Measurements from ENCODE around the gene ARID5B. TPM values are rescaled to one million over a fixed set of nuclear protein-coding genes. Genes with fewer than 3 reads are reported as not detected.

ARID5B gene
- total RNA-seq, 1 experiment from 2014 or later = 0.04 TPM

GRCh38 chr10:61986788-61987492 lies 85.4 kb downstream of the ARID5B start:
- Histone ChIP-seq H3K4me1 (ENCODE audit: insufficient read depth, low read length) (peaks cover 17% of the 10 kb centered on the region), H2BK5ac (ENCODE audit: insufficient read length, low read length) (no peak overlapping the region), H3K9ac (ENCODE audit: extremely low read depth, insufficient read length, low read length) (no peak overlapping the region), H3K23ac (ENCODE audit: insufficient read length, low read depth, low read length) (no peak overlapping the region), H2BK15ac (ENCODE audit: low read depth, low read length) (no peak overlapping the region), H3K27me3 (ENCODE audit: insufficient read depth, low read length) (no peaks in the 10 kb centered on the region), H2BK12ac (ENCODE audit: insufficient read length, low read depth, low read length) (no peak overlapping the region), H3K23me2 (ENCODE audit: insufficient read length, low read depth, low read length, poor library complexity, severe bottlenecking) (no peaks in the 10 kb centered on the region), H3K27ac (ENCODE audit: insufficient read length, low read depth, low read length) (peak overlapping the region; percentile 77), H2AK5ac (ENCODE audit: insufficient read length, low read length) (no peak overlapping the region), H3K9me3 (ENCODE audit: control insufficient read depth, low read depth, low read length) (no peaks in the 10 kb centered on the region), H3T11ph (ENCODE audit: low read length) (no peak overlapping the region), H2BK120ac (ENCODE audit: low read depth, low read length, poor library complexity, severe bottlenecking) (no peak overlapping the region), H3K14ac (ENCODE audit: insufficient read depth, low read length) (no peak overlapping the region), H4K20me1 (ENCODE audit: control insufficient read depth, insufficient read depth, insufficient read length) (no peaks in the 10 kb centered on the region), H4K8ac (replicated peaks; ENCODE audit: insufficient read length, low read depth, low read length) (no peak overlapping the region), H2AFZ (ENCODE audit: low read length) (no peak overlapping the region), H4K5ac (ENCODE audit: insufficient read length, low read depth, low read length) (no peak overlapping the region), H2BK20ac (ENCODE audit: low read depth, low read length, poor library complexity, severe bottlenecking) (no peak overlapping the region), H3K79me1 (ENCODE audit: insufficient read depth, low read depth, low read length, poor library complexity, severe bottlenecking) (no peaks in the 10 kb centered on the region), H3K4me2 (ENCODE audit: insufficient read depth, insufficient read length, low read length) (peak overlapping the region; percentile 83), H4K91ac (ENCODE audit: insufficient read length, low read depth, low read length) (no peak overlapping the region), H3K79me2 (ENCODE audit: insufficient read depth, low read length) (no peaks in the 10 kb centered on the region), H3K18ac (ENCODE audit: insufficient read length, low read depth, low read length) (no peak overlapping the region), H3K4ac (ENCODE audit: low read depth, low read length) (no peak overlapping the region), H3K56ac (ENCODE audit: insufficient read length, low read depth, low read length) (no peak overlapping the region)
- no peak for TF ChIP-seq CTCF (conservative IDR thresholded peaks at IDR 0.05)
- DNase-seq = no peak
- Mint-ChIP-seq H3K4me3 (peak overlapping the region in 1 of 2 experiments; percentile 10; a peak in 2 of 5 replicates), H3K36me3 (ENCODE audit: insufficient read depth in 1 of 3, low read depth in 3 of 3) (peaks cover 0 to 5% (median 0%) of the 10 kb centered on the region in 3 experiments; a peak in 2 of 7 replicates), H3K4me1 (peaks cover 36 to 42% of the 10 kb centered on the region in 2 experiments), H3K9me3 (peaks cover 0 to 4% of the 10 kb centered on the region in 2 experiments; a peak in 4 of 5 replicates), H3K27me3 (ENCODE audit: low read depth) (no peaks in the 10 kb centered on the region), H3K27ac (peak overlapping the region in 2 of 3 experiments; percentile 75 to 94; a peak in 5 of 7 replicates)
- WGBS (ENCODE audit: extremely low coverage, insufficient read length, low lambda C conversion rate) = no CpG with 5 or more reads among the region's 6 CpGs
